Measurements from ENCODE around the gene FHIT.

Gene FHIT

DNA sequence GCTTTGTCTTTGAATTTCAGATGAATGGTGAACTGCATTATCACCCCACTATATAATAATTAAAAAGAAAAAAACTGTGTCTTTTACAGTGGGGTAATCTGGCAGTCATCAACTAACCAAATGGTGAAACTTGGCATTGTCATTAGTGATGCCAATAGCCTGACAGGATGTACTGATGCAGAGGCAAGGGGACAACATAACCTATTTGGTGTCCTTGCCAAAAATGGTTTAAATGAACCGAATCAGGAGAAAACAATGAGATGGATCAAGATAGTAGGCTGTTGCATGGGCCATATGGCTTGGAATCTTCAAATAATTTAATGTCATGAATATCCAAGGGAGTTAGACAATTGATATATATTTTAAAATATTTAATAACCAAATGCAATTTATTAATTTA lies 738.7 kb downstream of the FHIT start:
- Histone ChIP-seq H3K4me2 (ENCODE audit: low read length) (no peak overlapping the region), H3K27ac (ENCODE audit: low read depth, low read length) (no peak overlapping the region), H3K27me3 (ENCODE audit: control insufficient read depth, low read length) (no peaks in the 10 kb centered on the region), H3K9me3 (ENCODE audit: control insufficient read depth, insufficient read depth, low read length) (peaks cover 3% of the 10 kb centered on the region; the same call in 1 of the 2 replicates), H4K20me1 (ENCODE audit: control insufficient read depth, insufficient read depth, low read depth, low read length) (no peaks in the 10 kb centered on the region), H3K79me2 (ENCODE audit: control insufficient read depth, low read length) (no peaks in the 10 kb centered on the region), H3K36me3 (ENCODE audit: control insufficient read depth, low read length) (no peaks in the 10 kb centered on the region), H3F3A (ENCODE audit: control insufficient read depth, insufficient read depth) (no peaks in the 10 kb centered on the region), H3K4me1 (ENCODE audit: control insufficient read depth, low read length) (no peaks in the 10 kb centered on the region), H3K9me2 (replicated peaks; ENCODE audit: control insufficient read depth, low read length) (no peaks in the 10 kb centered on the region), H3K4me3 (ENCODE audit: low read length) (no peak overlapping the region)
- TF ChIP-seq EZH2phosphoT487 (IDR thresholded peaks at IDR 0.05; ENCODE audit: borderline replicate concordance, low read length) (no peak), CTCF (IDR thresholded peaks at IDR 0.05; ENCODE audit: low read depth, low read length, poor library complexity, severe bottlenecking) (no peak)

GRCh38 chr3:60509471-60509870 lies 741.8 kb downstream of the FHIT start:
- TF ChIP-seq EZH2phosphoT487 (IDR thresholded peaks at IDR 0.05; ENCODE audit: borderline replicate concordance, low read length), result no peak
- no peak for TF ChIP-seq CTCF (IDR thresholded peaks at IDR 0.05; ENCODE audit: low read depth, low read length, poor library complexity, severe bottlenecking)
- no peak overlapping the region for H3K27ac ChIP-seq (ENCODE audit: low read depth, low read length)
- H3K9me3 ChIP-seq (ENCODE audit: control insufficient read depth, insufficient read depth, low read length), result peaks cover 3% of the 10 kb centered on the region; the same call in 1 of the 2 replicates
- no peaks in the 10 kb centered on the region for H3K36me3 ChIP-seq (ENCODE audit: control insufficient read depth, low read length)
- no peaks in the 10 kb centered on the region for H3K9me2 ChIP-seq (replicated peaks; ENCODE audit: control insufficient read depth, low read length)
- H3K27me3 ChIP-seq (ENCODE audit: control insufficient read depth, low read length), result no peaks in the 10 kb centered on the region
- no peak overlapping the region for H3K4me2 ChIP-seq (ENCODE audit: low read length)
- H3K4me3 ChIP-seq (ENCODE audit: low read length), result no peak overlapping the region
- H3K79me2 ChIP-seq (ENCODE audit: control insufficient read depth, low read length), result no peaks in the 10 kb centered on the region
- H3F3A ChIP-seq (ENCODE audit: control insufficient read depth, insufficient read depth), result no peaks in the 10 kb centered on the region
- peaks cover 4% of the 10 kb centered on the region; the same call in 1 of the 2 replicates for H3K4me1 ChIP-seq (ENCODE audit: control insufficient read depth, low read length)
- no peaks in the 10 kb centered on the region for H4K20me1 ChIP-seq (ENCODE audit: control insufficient read depth, insufficient read depth, low read depth, low read length)

GRCh38 chr3:60504827-60505457 lies 746.3 kb downstream of the FHIT start:
- Histone ChIP-seq H3K4me2 (ENCODE audit: low read length) (no peak overlapping the region), H3K9me2 (replicated peaks; ENCODE audit: control insufficient read depth, low read length) (no peaks in the 10 kb centered on the region), H3F3A (ENCODE audit: control insufficient read depth, insufficient read depth) (no peaks in the 10 kb centered on the region), H3K27me3 (ENCODE audit: control insufficient read depth, low read length) (no peaks in the 10 kb centered on the region), H4K20me1 (ENCODE audit: control insufficient read depth, insufficient read depth, low read depth, low read length) (no peaks in the 10 kb centered on the region), H3K27ac (ENCODE audit: low read depth, low read length) (no peak overlapping the region), H3K4me1 (ENCODE audit: control insufficient read depth, low read length) (peaks cover 4% of the 10 kb centered on the region; the same call in 1 of the 2 replicates), H3K36me3 (ENCODE audit: control insufficient read depth, low read length) (no peaks in the 10 kb centered on the region), H3K4me3 (ENCODE audit: low read length) (no peak overlapping the region), H3K79me2 (ENCODE audit: control insufficient read depth, low read length) (no peaks in the 10 kb centered on the region), H3K9me3 (ENCODE audit: control insufficient read depth, insufficient read depth, low read length) (peaks cover 3% of the 10 kb centered on the region; the same call in 1 of the 2 replicates)
- TF ChIP-seq CTCF (IDR thresholded peaks at IDR 0.05; ENCODE audit: low read depth, low read length, poor library complexity, severe bottlenecking), result no peak
